Type B pancreatic cell (in vitro differentiated cells): Measurements from ENCODE around the gene ARPC2. TPM values are rescaled to one million over a fixed set of nuclear protein-coding genes. Genes with fewer than 3 reads are reported as not detected.

Experiments
- DNase-seq: peaks from one replicate; pipeline ENCODE4 v3.0.0; 2021; ENCODE audit warnings: mixed read lengths; ENCODE audit not compliant: unreplicated experiment; ENCODE audit errors: extremely low spot score
- H3K27ac Mint-ChIP-seq: 2 replicates; pipeline ENCODE4 v1.8.0; 2021; ENCODE audit warnings: mild to moderate bottlenecking, mixed read lengths
- H3K27me3 Mint-ChIP-seq: 2 replicates; pipeline ENCODE4 v1.8.0; 2021; ENCODE audit warnings: mixed read lengths
- H3K36me3 Mint-ChIP-seq: 2 replicates; pipeline ENCODE4 v1.8.0; 2021; ENCODE audit warnings: mixed read lengths
- H3K4me1 Mint-ChIP-seq: one replicate; pipeline ENCODE4 v1.8.0; 2021; ENCODE audit warnings: mixed read lengths; ENCODE audit not compliant: unreplicated experiment
- H3K4me3 Mint-ChIP-seq: 2 replicates; pipeline ENCODE4 v1.8.0; 2021; ENCODE audit warnings: mild to moderate bottlenecking, mixed read lengths
- H3K9me3 Mint-ChIP-seq: 2 replicates; pipeline ENCODE4 v1.8.0; 2021; ENCODE audit warnings: mixed read lengths
- CTCF ChIP-seq: fragments of 200-600 bp; sonication (generic); conservative IDR thresholded peaks from 2 replicates; pipeline ENCODE4 v1.5.0; 2021; ENCODE audit warnings: antibody characterized with exemption, mild to moderate bottlenecking
- total RNA-seq: library from RNA; stranded (reverse); gene quantifications from 2 replicates; pipeline ENCODE4 v1.2.1, GENCODE V29; 2021; ENCODE audit warnings: low replicate concordance

ARPC2 gene
- total RNA-seq, 1 donor from 2014 or later, result 211 TPM

DNA sequence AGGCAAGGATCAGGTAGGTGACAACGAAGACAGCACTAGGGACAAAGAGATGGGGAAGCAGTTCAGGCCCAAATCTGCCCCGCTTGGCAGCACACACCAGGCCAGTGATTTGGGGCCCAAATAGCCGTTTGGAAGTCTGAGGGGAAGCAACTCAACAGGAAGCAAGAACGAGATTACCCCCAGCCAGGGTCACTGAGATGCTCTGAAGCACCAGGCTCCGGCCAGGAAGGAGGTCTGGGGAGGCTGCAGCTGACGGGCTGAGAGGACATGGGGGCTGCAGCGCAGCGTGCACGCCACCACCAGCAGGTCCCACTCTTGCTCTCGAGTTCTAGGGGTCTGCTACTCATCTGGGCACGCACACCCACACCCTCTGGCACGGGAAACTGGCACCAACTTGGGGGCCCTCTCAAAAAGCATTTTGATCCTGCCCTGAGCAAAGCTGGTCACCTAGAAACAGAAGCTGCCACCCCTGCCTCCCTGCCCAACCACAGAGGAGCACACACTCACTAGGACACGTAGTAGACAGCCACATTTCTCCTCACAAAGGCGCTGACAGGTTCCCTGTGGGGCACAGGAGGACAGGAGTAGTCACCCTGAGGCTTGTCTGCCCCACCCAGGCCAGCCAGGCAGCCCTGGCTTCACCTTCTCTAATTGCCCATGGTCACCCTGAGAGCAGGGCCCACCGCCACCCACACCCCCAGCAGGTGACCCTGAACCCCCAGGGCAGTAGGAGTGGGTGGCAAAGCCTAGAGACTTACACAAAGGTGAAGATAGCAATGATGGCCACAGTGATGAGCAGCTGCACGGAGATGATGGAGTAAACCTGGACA is 61.8 kb downstream of the ARPC2 start:
- no peak for DNase-seq
- Mint-ChIP-seq H3K9me3 (no peaks in the 10 kb centered on the region), H3K4me3 (no peak overlapping the region), H3K27ac (peak overlapping the region; percentile 67), H3K36me3 (peaks cover 15% of the 10 kb centered on the region), H3K27me3 (no peaks in the 10 kb centered on the region), H3K4me1 (peaks cover 12% of the 10 kb centered on the region)
- TF ChIP-seq CTCF, result no peak

- DNase-seq, result no peak
- H3K27ac Mint-ChIP-seq, result peak overlapping the region; percentile 62
- peaks cover 12% of the 10 kb centered on the region for H3K4me1 Mint-ChIP-seq
- no peak overlapping the region for H3K4me3 Mint-ChIP-seq
- no peak for TF ChIP-seq CTCF
- H3K9me3 Mint-ChIP-seq, result no peaks in the 10 kb centered on the region
- H3K27me3 Mint-ChIP-seq, result no peaks in the 10 kb centered on the region
- peaks cover 15% of the 10 kb centered on the region for H3K36me3 Mint-ChIP-seq
These were observed 63.4 kb downstream of the ARPC2 start for GRCh38 chr2:218280260-218280870.

- Mint-ChIP-seq H3K4me3 (peak overlapping the region; percentile 44), H3K36me3 (peaks cover 15% of the 10 kb centered on the region), H3K9me3 (no peaks in the 10 kb centered on the region), H3K27me3 (no peaks in the 10 kb centered on the region), H3K27ac (peak overlapping the region; percentile 89), H3K4me1 (peaks cover 22% of the 10 kb centered on the region)
- DNase-seq, result no peak
- no peak for TF ChIP-seq CTCF
These were observed 64.5 kb downstream of the ARPC2 start for GRCh38 chr2:218281449-218281848.

GRCh38 chr2:218282173-218282991 is 65.4 kb downstream of the ARPC2 start:
- no peak for TF ChIP-seq CTCF
- DNase-seq, result no peak
- Mint-ChIP-seq H3K9me3 (no peaks in the 10 kb centered on the region), H3K4me3 (peak overlapping the region; percentile 82), H3K27ac (peak overlapping the region; percentile 98), H3K27me3 (no peaks in the 10 kb centered on the region), H3K36me3 (peaks cover 10% of the 10 kb centered on the region), H3K4me1 (peaks cover 25% of the 10 kb centered on the region)

- Mint-ChIP-seq H3K4me1 (peaks cover 23% of the 10 kb centered on the region), H3K36me3 (peaks cover 7% of the 10 kb centered on the region)
These were observed 67.3 kb downstream of the ARPC2 start for GRCh38 chr2:218284106-218284811.

More at GRCh38 chr2:218284106-218284811, 67.3 kb downstream of the ARPC2 start:
- Mint-ChIP-seq H3K4me3 (peak overlapping the region; percentile 49), H3K9me3 (no peaks in the 10 kb centered on the region), H3K27me3 (no peaks in the 10 kb centered on the region), H3K27ac (peak overlapping the region; percentile 100)
- no peak for TF ChIP-seq CTCF
- no peak for DNase-seq
